Transverse colon (tissue), 3 donors: ENCODE results near the gene SIK3.

Experiments used
- EP300 ChIP-seq: sonication (generic); formaldehyde crosslinking; IDR thresholded peaks from one replicate; pipeline ENCODE4 v1.6.1; 2017; ENCODE audit warnings: antibody characterized with exemption, low read depth
- POLR2A ChIP-seq: fragments of 450-650 bp; IDR thresholded peaks from one replicate; pipeline ENCODE4 v1.6.1; 2016; ENCODE audit warnings: antibody characterized with exemption, mild to moderate bottlenecking, moderate library complexity
- TF ChIP-seq, protein P1 (sequence below), 5 experiments: fragments of 200-600 bp in 3 of 5; fragments of 450-650 bp in 2 of 5; sonication (generic) in 3 of 5; IDR thresholded peaks; 1 replicate in 2 of 5; 2 replicates in 3 of 5; pipeline ENCODE4 v1.5.1; 2016 to 2017; ENCODE audit warnings: antibody characterized with exemption in 5 of 5, inconsistent platforms in 3 of 5, mild to moderate bottlenecking in 2 of 5, moderate library complexity in 1 of 5

DNA sequence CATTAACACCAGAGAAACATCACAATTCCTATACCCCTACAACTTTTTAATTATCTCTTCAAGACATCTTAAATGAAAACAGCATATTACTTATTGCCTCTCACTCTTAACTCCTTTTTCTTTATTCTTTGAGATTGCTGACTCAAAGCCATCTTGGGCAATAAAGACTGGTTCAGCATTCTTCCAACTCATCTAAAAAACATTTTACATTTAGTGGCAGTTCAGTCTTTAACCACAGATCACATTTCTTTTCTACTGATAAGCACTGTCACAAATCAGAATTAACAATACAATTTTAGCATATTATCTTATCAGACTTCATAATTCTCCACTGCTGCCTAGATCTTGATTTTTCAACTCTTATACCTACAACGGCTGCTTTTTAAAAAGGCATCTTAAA lies 34.0 kb downstream of the SIK3 start:
- TF ChIP-seq, protein P1, sequence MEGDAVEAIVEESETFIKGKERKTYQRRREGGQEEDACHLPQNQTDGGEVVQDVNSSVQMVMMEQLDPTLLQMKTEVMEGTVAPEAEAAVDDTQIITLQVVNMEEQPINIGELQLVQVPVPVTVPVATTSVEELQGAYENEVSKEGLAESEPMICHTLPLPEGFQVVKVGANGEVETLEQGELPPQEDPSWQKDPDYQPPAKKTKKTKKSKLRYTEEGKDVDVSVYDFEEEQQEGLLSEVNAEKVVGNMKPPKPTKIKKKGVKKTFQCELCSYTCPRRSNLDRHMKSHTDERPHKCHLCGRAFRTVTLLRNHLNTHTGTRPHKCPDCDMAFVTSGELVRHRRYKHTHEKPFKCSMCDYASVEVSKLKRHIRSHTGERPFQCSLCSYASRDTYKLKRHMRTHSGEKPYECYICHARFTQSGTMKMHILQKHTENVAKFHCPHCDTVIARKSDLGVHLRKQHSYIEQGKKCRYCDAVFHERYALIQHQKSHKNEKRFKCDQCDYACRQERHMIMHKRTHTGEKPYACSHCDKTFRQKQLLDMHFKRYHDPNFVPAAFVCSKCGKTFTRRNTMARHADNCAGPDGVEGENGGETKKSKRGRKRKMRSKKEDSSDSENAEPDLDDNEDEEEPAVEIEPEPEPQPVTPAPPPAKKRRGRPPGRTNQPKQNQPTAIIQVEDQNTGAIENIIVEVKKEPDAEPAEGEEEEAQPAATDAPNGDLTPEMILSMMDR (IDR thresholded peaks at IDR 0.05) = no peak
- TF ChIP-seq POLR2A = no peak
- TF ChIP-seq EP300 = no peak
